Mucosa of descending colon (tissue), 3 donors: ENCODE data around the gene PPP2R3A. TPM values are rescaled to one million over a fixed set of nuclear protein-coding genes. Genes with fewer than 3 reads are reported as not detected.

Experiments used
- ATAC-seq: fragments of 200-7000 bp; cut with Tn5 transposase; one replicate; pipeline ENCODE4 v1.9.1; 2020; ENCODE audit warnings: mild to moderate bottlenecking, moderate library complexity
- DNase-seq, 3 donors: peaks; one replicate each; pipeline ENCODE4 v3.0.0-alpha.2; 2020
- H3K36me3 ChIP-seq: fragments of 200-600 bp; one replicate; pipeline ENCODE4 v1.8.0; 2021; ENCODE audit warnings: low read depth, mild to moderate bottlenecking
- H3K4me1 ChIP-seq: fragments of 200-600 bp; one replicate; pipeline ENCODE4 v1.8.0; 2021; ENCODE audit warnings: low read depth, mild to moderate bottlenecking
- H3K4me3 ChIP-seq: fragments of 200-600 bp; one replicate; pipeline ENCODE4 v1.8.0; 2021; ENCODE audit warnings: mild to moderate bottlenecking
- H3K9me3 ChIP-seq: fragments of 200-600 bp; one replicate; pipeline ENCODE4 v1.8.0; 2021; ENCODE audit warnings: mild to moderate bottlenecking
- CTCF ChIP-seq: fragments of 200-600 bp; IDR thresholded peaks from one replicate; pipeline ENCODE4 v1.8.0; 2022; ENCODE audit warnings: antibody characterized with exemption, mild to moderate bottlenecking
- intact Hi-C, 2 donors: fragments of 100-400 bp; cut with DNase I in 1 of 2; cut with micrococcal nuclease in 1 of 2; formaldehyde crosslinking; loops; one replicate each; pipeline versions ENCODE4 v1.11.0 to v1.11.1; 2022; cut with DNase I, micrococcal nuclease
- total RNA-seq, 3 donors: library from RNA; stranded (reverse); fragmentation: NEBNext Ultra II Directional in 2 of 3; extraction: Animal tissue kit (Norgen Biotek cat#: 25700) in 2 of 3; gene quantifications; one replicate each; pipeline versions ENCODE4 v1.2.1 to v1.2.4, GENCODE V29; 2021 to 2023
- donor health status: DM: no; HTN: no; CAD: no; lungs with moderate emphysema.
- donor health status: DM: no; HTN: no; CAD: no.
- donor health status: DM: no; HTN: yes; CAD: no.

Gene PPP2R3A
- total RNA-seq, 3 donors from 2014 or later = 16.4 to 33.8 (median 28.5) TPM

GRCh38 chr3:136068708-136069107 is 103.2 kb downstream of the PPP2R3A start:
- intact Hi-C loops = no loop called here
- Histone ChIP-seq H3K4me3 (no peak overlapping the region), H3K9me3 (no peaks in the 10 kb centered on the region), H3K4me1 (no peaks in the 10 kb centered on the region), H3K36me3 (no peaks in the 10 kb centered on the region)
- no peak for ATAC-seq
- TF ChIP-seq CTCF = no peak
- no peak for DNase-seq

GRCh38 chr3:136069933-136070332 is 104.4 kb downstream of the PPP2R3A start:
- intact Hi-C loops = loop anchor here (10.0 kb wide), 1 partner anchor 945 kb away; no protein-coding TSS in a partner anchor
- DNase-seq = no peak
- H3K9me3 ChIP-seq = no peaks in the 10 kb centered on the region

DNA sequence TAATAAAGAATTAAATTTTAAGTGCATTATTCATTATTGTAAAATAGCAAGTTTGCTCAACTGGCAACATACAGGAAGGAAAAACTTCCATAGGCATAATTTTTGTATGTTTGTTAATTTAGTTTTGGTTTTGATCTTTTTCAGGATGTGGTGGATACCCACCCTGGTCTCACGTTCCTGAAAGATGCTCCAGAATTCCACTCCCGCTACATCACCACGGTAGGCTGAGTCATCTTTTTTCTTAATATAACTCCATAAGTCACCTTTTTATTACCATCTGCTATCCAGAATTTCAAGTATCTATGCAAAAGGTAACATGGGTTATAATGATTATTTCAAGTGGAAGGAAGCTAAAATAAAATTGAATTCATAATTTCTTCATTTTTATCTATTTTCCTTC is 104.8 kb downstream of the PPP2R3A start:
- intact Hi-C loops = loop anchor here (10.0 kb wide), 1 partner anchor 944 kb away; no protein-coding TSS in a partner anchor
- H3K4me3 ChIP-seq = no peak overlapping the region
- ATAC-seq (no peak), DNase-seq (no peak)
- no peak for TF ChIP-seq CTCF
- H3K9me3 ChIP-seq = no peaks in the 10 kb centered on the region
- no peaks in the 10 kb centered on the region for H3K4me1 ChIP-seq
- no peaks in the 10 kb centered on the region for H3K36me3 ChIP-seq

More at GRCh38 chr3:136069933-136070332, 104.4 kb downstream of the PPP2R3A start:
- Histone ChIP-seq H3K36me3 (no peaks in the 10 kb centered on the region), H3K4me1 (no peaks in the 10 kb centered on the region), H3K4me3 (no peak overlapping the region)
- no peak for ATAC-seq
- no peak for TF ChIP-seq CTCF

DNA sequence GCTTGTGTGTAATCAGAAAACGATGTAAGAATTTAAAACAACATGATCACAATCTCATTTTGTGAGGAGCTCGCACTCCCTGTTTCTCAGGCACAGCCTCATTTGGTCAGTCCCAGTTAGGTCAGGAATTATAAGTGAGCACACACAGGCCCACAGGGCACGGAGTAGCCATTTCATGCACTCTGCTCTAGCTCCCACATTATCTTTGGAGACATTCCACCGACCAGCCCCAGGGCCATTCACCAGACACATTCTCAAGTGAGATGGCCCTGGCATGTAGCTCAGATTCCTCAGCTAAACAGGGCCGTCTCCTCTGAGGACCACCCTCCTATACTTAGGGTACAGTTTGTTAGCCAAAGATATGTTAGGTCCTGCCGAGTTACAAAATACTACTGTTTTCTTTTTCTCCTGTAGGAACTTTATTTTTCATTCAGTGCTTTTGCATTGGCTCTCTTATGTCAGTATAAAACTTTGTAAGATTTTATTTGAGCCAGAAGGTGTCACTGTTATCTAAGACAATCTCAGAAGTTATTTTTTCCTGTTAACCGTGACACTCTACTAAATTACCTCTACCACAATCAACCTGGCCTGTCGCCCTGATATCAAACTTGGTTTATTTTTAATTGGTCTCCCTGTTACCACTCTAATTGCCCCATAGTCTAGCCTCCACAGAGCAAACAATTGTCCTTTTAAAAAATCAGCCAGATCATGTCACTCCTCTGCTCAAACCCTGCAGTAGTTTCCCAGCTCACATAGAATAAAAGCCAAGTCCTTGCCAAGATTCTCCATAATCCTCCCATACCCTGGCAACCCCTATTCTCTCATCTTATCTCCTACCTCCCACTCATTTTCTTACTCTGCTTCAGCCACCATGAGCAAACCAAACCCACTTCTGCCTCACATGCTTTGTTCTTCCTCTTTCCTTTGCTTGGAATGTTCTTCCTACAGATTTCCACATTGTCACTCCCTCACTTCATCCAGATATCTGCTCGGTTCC is 105.7 kb downstream of the PPP2R3A start:
- no peak for TF ChIP-seq CTCF
- ATAC-seq (no peak), DNase-seq (no peak)
- no peaks in the 10 kb centered on the region for H3K36me3 ChIP-seq
- H3K4me1 ChIP-seq = no peaks in the 10 kb centered on the region
- H3K4me3 ChIP-seq = no peak overlapping the region
- H3K9me3 ChIP-seq = no peaks in the 10 kb centered on the region
- intact Hi-C loops = loop anchor here (10.0 kb wide), 1 partner anchor 944 kb away; no protein-coding TSS in a partner anchor

DNA sequence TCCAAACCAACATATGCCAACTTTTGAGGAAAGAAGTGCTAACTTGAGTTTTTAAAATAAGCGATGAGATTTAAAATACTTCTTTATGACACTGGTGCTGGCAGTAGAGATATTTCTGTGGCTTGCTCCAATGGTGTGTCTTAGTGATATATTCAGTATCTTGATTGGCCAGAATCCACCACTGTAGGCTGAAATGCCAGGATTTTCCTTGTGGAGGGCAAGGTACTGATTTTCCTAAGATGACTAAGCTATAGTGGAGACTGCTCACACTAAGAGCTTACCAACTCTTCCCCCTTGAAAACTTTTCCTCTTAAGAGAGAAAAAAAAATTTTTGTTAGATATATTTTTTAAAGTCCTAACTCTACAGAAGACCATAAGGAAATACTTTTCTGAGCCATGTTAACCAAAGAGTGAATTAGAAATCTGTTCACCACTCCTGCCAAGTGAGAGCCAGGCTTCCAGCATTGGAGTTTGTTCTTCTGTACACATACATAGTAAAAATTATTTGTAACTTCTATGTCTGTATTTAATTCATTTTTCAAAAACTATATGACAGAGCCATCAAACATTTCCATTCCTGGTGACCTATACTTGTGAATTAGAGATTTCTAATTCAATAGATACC is 109.1 kb downstream of the PPP2R3A start:
- DNase-seq (no peak), ATAC-seq (no peak)
- Histone ChIP-seq H3K4me3 (no peak overlapping the region), H3K9me3 (no peaks in the 10 kb centered on the region), H3K4me1 (no peaks in the 10 kb centered on the region), H3K36me3 (no peaks in the 10 kb centered on the region)
- no peak for TF ChIP-seq CTCF
- intact Hi-C loops = loop anchor here (10.0 kb wide), 1 partner anchor 940 kb away; no protein-coding TSS in a partner anchor
